Sigmoid colon (tissue), 4 donors: Measurements from ENCODE around the gene C19orf67.

Source experiments
- POLR2A ChIP-seq, 2 donors: fragments of 450-650 bp; IDR thresholded peaks; one replicate each; pipeline ENCODE4 v1.6.1; 2016; ENCODE audit warnings: antibody characterized with exemption in 2 of 2, mild to moderate bottlenecking in 2 of 2, moderate library complexity in 2 of 2
- POLR2AphosphoS5 ChIP-seq, 4 donors: sonication (generic); formaldehyde crosslinking; IDR thresholded peaks; one replicate each; pipeline ENCODE4 v1.6.1; 2017; ENCODE audit warnings: antibody characterized with exemption in 4 of 4
- TF ChIP-seq, protein P1 (sequence below), 4 experiments: fragments of 450-650 bp in 3 of 4; fragments of 200-600 bp in 1 of 4; IDR thresholded peaks; one replicate each; pipeline ENCODE4 v1.5.1; 2016 to 2019; ENCODE audit warnings: antibody characterized with exemption in 4 of 4, mild to moderate bottlenecking in 3 of 4, moderate library complexity in 2 of 4

DNA sequence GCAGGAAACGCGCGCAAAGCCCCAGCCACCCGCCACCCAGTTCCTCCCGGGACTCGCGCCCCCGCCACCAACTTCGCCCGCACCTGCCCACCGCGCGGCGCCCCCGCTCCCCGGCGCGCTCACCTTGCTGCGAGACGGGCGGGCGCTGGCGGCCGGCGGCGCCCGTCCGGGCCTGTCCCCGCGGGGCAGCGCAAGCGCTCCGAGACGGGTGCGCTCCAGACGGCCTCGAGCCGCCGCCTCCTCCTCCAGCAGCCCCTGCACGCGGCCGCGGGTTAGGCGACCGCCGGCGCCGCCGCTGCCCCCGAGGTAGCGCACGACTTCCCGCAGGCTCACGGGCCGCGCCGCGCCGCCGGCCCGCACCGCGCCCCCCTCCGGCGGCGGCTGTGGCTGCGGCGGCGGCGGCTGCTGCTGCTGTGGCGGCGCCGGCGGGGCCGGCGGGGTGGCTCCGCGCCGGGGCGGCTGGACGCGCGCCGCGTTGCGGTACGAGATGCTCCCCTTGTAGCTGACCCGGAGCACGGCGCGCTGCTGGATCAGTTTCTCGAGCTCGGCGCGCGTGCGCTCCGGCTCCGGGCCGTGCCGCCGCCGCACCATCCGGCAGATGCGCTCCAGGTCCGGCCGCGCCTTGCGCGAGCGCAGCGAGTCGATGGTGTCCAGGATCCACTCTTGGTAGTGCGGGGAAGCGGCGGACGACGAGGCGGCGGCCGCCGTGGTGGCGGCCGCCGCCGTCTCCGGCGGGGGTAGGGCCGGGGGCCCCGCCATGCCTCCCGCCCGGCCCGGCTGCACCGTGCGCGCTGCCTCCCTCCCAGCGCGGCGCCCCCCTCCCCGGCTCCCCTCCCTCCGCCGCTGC, 4.3 kb upstream of the C19orf67 start:
- no peak for TF ChIP-seq POLR2AphosphoS5 (IDR thresholded peaks at IDR 0.05)
- TF ChIP-seq, protein P1, sequence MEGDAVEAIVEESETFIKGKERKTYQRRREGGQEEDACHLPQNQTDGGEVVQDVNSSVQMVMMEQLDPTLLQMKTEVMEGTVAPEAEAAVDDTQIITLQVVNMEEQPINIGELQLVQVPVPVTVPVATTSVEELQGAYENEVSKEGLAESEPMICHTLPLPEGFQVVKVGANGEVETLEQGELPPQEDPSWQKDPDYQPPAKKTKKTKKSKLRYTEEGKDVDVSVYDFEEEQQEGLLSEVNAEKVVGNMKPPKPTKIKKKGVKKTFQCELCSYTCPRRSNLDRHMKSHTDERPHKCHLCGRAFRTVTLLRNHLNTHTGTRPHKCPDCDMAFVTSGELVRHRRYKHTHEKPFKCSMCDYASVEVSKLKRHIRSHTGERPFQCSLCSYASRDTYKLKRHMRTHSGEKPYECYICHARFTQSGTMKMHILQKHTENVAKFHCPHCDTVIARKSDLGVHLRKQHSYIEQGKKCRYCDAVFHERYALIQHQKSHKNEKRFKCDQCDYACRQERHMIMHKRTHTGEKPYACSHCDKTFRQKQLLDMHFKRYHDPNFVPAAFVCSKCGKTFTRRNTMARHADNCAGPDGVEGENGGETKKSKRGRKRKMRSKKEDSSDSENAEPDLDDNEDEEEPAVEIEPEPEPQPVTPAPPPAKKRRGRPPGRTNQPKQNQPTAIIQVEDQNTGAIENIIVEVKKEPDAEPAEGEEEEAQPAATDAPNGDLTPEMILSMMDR (IDR thresholded peaks at IDR 0.05) = no peak
- TF ChIP-seq POLR2A (IDR thresholded peaks at IDR 0.05) = no peak
